ENCODE results near the gene HNRNPU.

The HNRNPU gene

GRCh38 chr1:244860914-244861610 lies 3.3 kb downstream of the HNRNPU start:
- DNase-seq (ENCODE audit: low read depth in 1 of 2, low spot score in 1 of 2): peak in 1 of 2 experiments; percentile 34
- Histone ChIP-seq H3K4me3 (replicated peaks; ENCODE audit: insufficient read depth, low read length) (peak overlapping the region; percentile 77), H3K27me3 (ENCODE audit: insufficient read depth, poor library complexity, severe bottlenecking) (no peaks in the 10 kb centered on the region), H3K27ac (replicated peaks) (peak overlapping the region; percentile 18; the same call in 1 of the 2 replicates)
- no peak for TF ChIP-seq GABPA (IDR thresholded peaks at IDR 0.05; ENCODE audit: low read depth)
- TF ChIP-seq POLR2AphosphoS5 (IDR thresholded peaks at IDR 0.05; ENCODE audit: low read depth): no peak
- TF ChIP-seq REST (IDR thresholded peaks at IDR 0.05; ENCODE audit: insufficient replicate concordance, low read depth): no peak
- TF ChIP-seq CTCF (IDR thresholded peaks at IDR 0.05; ENCODE audit: insufficient read depth, low read length): no peak
- TF ChIP-seq SPI1 (IDR thresholded peaks at IDR 0.05; ENCODE audit: borderline replicate concordance, low read depth): peak; percentile 61; the same call in 1 of the 2 replicates

GRCh38 chr1:244860078-244860477 lies 4.3 kb downstream of the HNRNPU start:
- TF ChIP-seq POLR2AphosphoS5 (IDR thresholded peaks at IDR 0.05; ENCODE audit: low read depth) (peak; percentile 22; the same call in 1 of the 2 replicates), SPI1 (IDR thresholded peaks at IDR 0.05; ENCODE audit: borderline replicate concordance, low read depth) (no peak)
- Histone ChIP-seq H3K27ac (replicated peaks) (no peak overlapping the region), H3K27me3 (ENCODE audit: insufficient read depth, poor library complexity, severe bottlenecking) (no peaks in the 10 kb centered on the region), H3K4me3 (replicated peaks; ENCODE audit: insufficient read depth, low read length) (peak overlapping the region; percentile 77)
- DNase-seq (ENCODE audit: low read depth in 1 of 2, low spot score in 1 of 2): peak in 1 of 2 experiments; percentile 31

GRCh38 chr1:244858357-244858756 lies 6.0 kb downstream of the HNRNPU start:
- TF ChIP-seq CTCF (IDR thresholded peaks at IDR 0.05; ENCODE audit: insufficient read depth, low read length) (no peak), SPI1 (IDR thresholded peaks at IDR 0.05; ENCODE audit: borderline replicate concordance, low read depth) (peak; percentile 43; the same call in 1 of the 2 replicates)
- peak in 1 of 2 experiments; percentile 31 for DNase-seq (ENCODE audit: low read depth in 1 of 2, low spot score in 1 of 2)
- H3K27me3 ChIP-seq (ENCODE audit: insufficient read depth, poor library complexity, severe bottlenecking): no peaks in the 10 kb centered on the region
- no peak overlapping the region; the same call in 1 of the 2 replicates for H3K4me3 ChIP-seq (replicated peaks; ENCODE audit: insufficient read depth, low read length)
- H3K27ac ChIP-seq (replicated peaks): peak overlapping the region; percentile 3; the same call in 1 of the 2 replicates

- DNase-seq (ENCODE audit: low read depth in 1 of 2, low spot score in 1 of 2): peak in 1 of 2 experiments; percentile 24
- Histone ChIP-seq H3K27ac (replicated peaks) (peak overlapping the region; percentile 3; the same call in 1 of the 2 replicates), H3K4me3 (replicated peaks; ENCODE audit: insufficient read depth, low read length) (no peak overlapping the region), H3K27me3 (ENCODE audit: insufficient read depth, poor library complexity, severe bottlenecking) (no peaks in the 10 kb centered on the region)
- TF ChIP-seq POLR2AphosphoS5 (IDR thresholded peaks at IDR 0.05; ENCODE audit: low read depth) (no peak), CTCF (IDR thresholded peaks at IDR 0.05; ENCODE audit: insufficient read depth, low read length) (no peak), GABPA (IDR thresholded peaks at IDR 0.05; ENCODE audit: low read depth) (no peak), SPI1 (IDR thresholded peaks at IDR 0.05; ENCODE audit: borderline replicate concordance, low read depth) (no peak), REST (IDR thresholded peaks at IDR 0.05; ENCODE audit: insufficient replicate concordance, low read depth) (no peak)
These were observed 6.6 kb downstream of the HNRNPU start for GRCh38 chr1:244857761-244858160.
